ENCODE measurements around the gene CSF3. TPM values are rescaled to one million over a fixed set of nuclear protein-coding genes. Genes with fewer than 3 reads are reported as not detected.
A peak's percentile ranks its signal among the peaks of the same experiment; 100 is the strongest.

The CSF3 gene
- total and polyA plus RNA-seq, 2 of the 13 experiments (the other 11 are each of a cell fraction or from before 2014, with no cell fraction given), result 0.09 TPM; not detected in 1

- TF ChIP-seq HNF1A (IDR thresholded peaks at IDR 0.05; ENCODE audit: low read depth), result no peak
- no peak for TF ChIP-seq HNF1A (CRISPR knock-in tag; IDR thresholded peaks at IDR 0.05; ENCODE audit: borderline replicate concordance)
- no peak for TF ChIP-seq MAF1 (CRISPR knock-in tag; IDR thresholded peaks at IDR 0.05; ENCODE audit: borderline replicate concordance)
- peak; percentile 49; the same call in 1 of the 2 replicates for TF ChIP-seq MXD3 (CRISPR knock-in tag; IDR thresholded peaks at IDR 0.05)
- no peak for TF ChIP-seq NBN (conservative IDR thresholded peaks at IDR 0.05)
- no peak for TF ChIP-seq TRIM22 (IDR thresholded peaks at IDR 0.05)
- no peak for TF ChIP-seq ZNF75D (CRISPR knock-in tag; IDR thresholded peaks at IDR 0.05; ENCODE audit: borderline replicate concordance)
- no peak for TF ChIP-seq TERF1 (CRISPR knock-in tag; IDR thresholded peaks at IDR 0.05)
- no peak for TF ChIP-seq SYNCRIP (IDR thresholded peaks at IDR 0.05; ENCODE audit: insufficient read depth, low read depth, low read length)
- TF ChIP-seq ZFP36L1 (CRISPR knock-in tag; IDR thresholded peaks at IDR 0.05), result no peak
- no peak for TF ChIP-seq SMAD1 (CRISPR knock-in tag; IDR thresholded peaks at IDR 0.05; ENCODE audit: borderline replicate concordance, low read depth)
- no peak for TF ChIP-seq ZNF562 (CRISPR knock-in tag; IDR thresholded peaks at IDR 0.05; ENCODE audit: borderline replicate concordance)
- no peak for TF ChIP-seq PHF20 (CRISPR knock-in tag; IDR thresholded peaks at IDR 0.05)
- TF ChIP-seq ZNF281 (CRISPR knock-in tag; IDR thresholded peaks at IDR 0.05; ENCODE audit: borderline replicate concordance), result no peak
- TF ChIP-seq ZBTB42 (CRISPR knock-in tag; IDR thresholded peaks at IDR 0.05), result no peak
- TF ChIP-seq ZFP41 (CRISPR knock-in tag; IDR thresholded peaks at IDR 0.05; ENCODE audit: borderline replicate concordance), result no peak
- TF ChIP-seq RFXANK (CRISPR knock-in tag; IDR thresholded peaks at IDR 0.05), result no peak
- TF ChIP-seq ZNF616 (CRISPR knock-in tag; IDR thresholded peaks at IDR 0.05; ENCODE audit: low read depth), result no peak
- TF ChIP-seq ISX (CRISPR knock-in tag; conservative IDR thresholded peaks at IDR 0.05), result no peak
- no peak for TF ChIP-seq ZNF644 (CRISPR knock-in tag; IDR thresholded peaks at IDR 0.05; ENCODE audit: low read depth)
Measured at GRCh38 chr17:40026816-40027613, 11.8 kb downstream of the CSF3 start (continued).

All from HepG2 (cell line).